HepG2 (cell line): ENCODE results near the gene SPHK1. TPM values are rescaled to one million over a fixed set of nuclear protein-coding genes. Genes with fewer than 3 reads are reported as not detected.
A peak's percentile ranks its signal among the peaks of the same experiment; 100 is the strongest.

ENCODE experiments used
- BCLAF1 ChIP-seq: fragments of 450-650 bp; IDR thresholded peaks from 2 replicates; pipeline ENCODE4 v1.6.1; 2017; ENCODE audit warnings: mild to moderate bottlenecking
- KDM2A ChIP-seq: sonication (generic); formaldehyde crosslinking; IDR thresholded peaks from 2 replicates; pipeline ENCODE4 v1.4.0; 2020; ENCODE audit warnings: low read depth, missing genetic modification reagents, borderline replicate concordance
- MAFG ChIP-seq: sonication (generic); formaldehyde crosslinking; IDR thresholded peaks from 2 replicates; pipeline ENCODE4 v1.5.1; 2020; ENCODE audit warnings: mild to moderate bottlenecking, missing genetic modification reagents
- MED1 ChIP-seq: sonication (generic); formaldehyde crosslinking; IDR thresholded peaks from 2 replicates; pipeline ENCODE4 v1.4.0; 2020; ENCODE audit warnings: missing genetic modification reagents
- RBM22 ChIP-seq: fragments of 200-400 bp; formaldehyde crosslinking; optimal IDR thresholded peaks from 2 replicates; pipeline ENCODE3; 2017; ENCODE audit warnings: mild to moderate bottlenecking, low read length, moderate library complexity
- RNF2 ChIP-seq: fragments of 450-650 bp; conservative IDR thresholded peaks from 2 replicates; pipeline ENCODE4 v1.6.1; 2016; ENCODE audit warnings: low read depth
- SOX6 ChIP-seq, 2 experiments: fragments of 450-650 bp in 1 of 2; sonication (generic) in 1 of 2; formaldehyde crosslinking in 1 of 2; IDR thresholded peaks; 2 replicates each; pipeline versions ENCODE4 v1.4.0 to v1.6.1; 2017 to 2020; ENCODE audit warnings: antibody characterized with exemption in 1 of 2, mild to moderate bottlenecking in 1 of 2, missing genetic modification reagents in 1 of 2
- TBP ChIP-seq: sonication (generic); formaldehyde crosslinking; IDR thresholded peaks from 2 replicates; pipeline ENCODE4 v1.5.0; 2020; ENCODE audit warnings: missing genetic modification reagents
- TBX2 ChIP-seq: sonication (generic); formaldehyde crosslinking; IDR thresholded peaks from 2 replicates; pipeline ENCODE4 v1.5.0; 2020; ENCODE audit warnings: missing genetic modification reagents, mild to moderate bottlenecking, borderline replicate concordance
- ZEB1 ChIP-seq: IDR thresholded peaks from 2 replicates; pipeline ENCODE4 v1.6.1; 2012; ENCODE audit warnings: mild to moderate bottlenecking, low read depth, inconsistent platforms; ENCODE audit not compliant: insufficient replicate concordance
- ZFP90 ChIP-seq: sonication (generic); formaldehyde crosslinking; IDR thresholded peaks from 2 replicates; pipeline ENCODE4 v1.8.0; 2022; ENCODE audit warnings: missing genetic modification reagents, mild to moderate bottlenecking, inconsistent platforms, borderline replicate concordance
- ZNF703 ChIP-seq: sonication (generic); formaldehyde crosslinking; IDR thresholded peaks from 2 replicates; pipeline ENCODE4 v1.5.1; 2020; ENCODE audit warnings: missing genetic modification reagents, mild to moderate bottlenecking, moderate library complexity, borderline replicate concordance
- ZNF724P ChIP-seq: sonication (generic); formaldehyde crosslinking; IDR thresholded peaks from 2 replicates; pipeline ENCODE4 v1.8.0; 2022; ENCODE audit warnings: missing genetic modification reagents, borderline replicate concordance
- ZSCAN5A ChIP-seq: sonication (generic); formaldehyde crosslinking; IDR thresholded peaks from 2 replicates; pipeline ENCODE4 v1.8.0; 2022; ENCODE audit warnings: mild to moderate bottlenecking, missing genetic modification reagents, borderline replicate concordance
- polyA plus RNA-seq, 8 experiments: library from polyadenylated mRNA; depleted of rRNA in 3 of 8; stranded (reverse) in 7 of 8; unstranded in 1 of 8; fragments of >200 nt; fragmentation: Illumina TruSeq in 4 of 8; extraction: Trizol in 4 of 8; gene quantifications; 2 replicates each; pipeline versions ENCODE4 v1.2.1 to v1.2.3, GENCODE V29; 2011 to 2016; ENCODE audit warnings: low read depth in 4 of 8, missing spikeins in 1 of 8, mixed read lengths in 1 of 8; ENCODE audit not compliant: insufficient read depth in 1 of 8
- total RNA-seq, 5 experiments: library from RNA; depleted of rRNA; stranded (reverse); fragments of >200 nt; fragmentation: Illumina TruSeq; extraction: Trizol; gene quantifications; 2 replicates each; pipeline ENCODE4 v1.2.3, GENCODE V29; 2016; ENCODE audit warnings: low read depth in 1 of 5
- TF ChIP-seq, protein P1 (sequence below): IDR thresholded peaks from 2 replicates; pipeline ENCODE4 v1.6.1; 2016; ENCODE audit warnings: control low read depth
- TF ChIP-seq, protein P2 (sequence below): sonication (generic); formaldehyde crosslinking; IDR thresholded peaks from 2 replicates; pipeline ENCODE4 v1.5.1; 2020; ENCODE audit warnings: missing genetic modification reagents, mild to moderate bottlenecking, borderline replicate concordance

The SPHK1 gene
- total and polyA plus RNA-seq, 2 of the 13 experiments (the other 11 are each of a cell fraction or from before 2014, with no cell fraction given): 129 to 160 TPM

- TF ChIP-seq ZFP90 (CRISPR knock-in tag): 0 out of 2 replicates have a peak, but pooled peaks have one; percentile 33
- TF ChIP-seq TBP (CRISPR knock-in tag): 0 out of 2 replicates have a peak, but pooled peaks have one; percentile 70
- peak; percentile 95 for TF ChIP-seq RBM22
- peak; percentile 73; the same call in 1 of the 2 replicates for TF ChIP-seq ZNF724P
- TF ChIP-seq, protein P1, sequence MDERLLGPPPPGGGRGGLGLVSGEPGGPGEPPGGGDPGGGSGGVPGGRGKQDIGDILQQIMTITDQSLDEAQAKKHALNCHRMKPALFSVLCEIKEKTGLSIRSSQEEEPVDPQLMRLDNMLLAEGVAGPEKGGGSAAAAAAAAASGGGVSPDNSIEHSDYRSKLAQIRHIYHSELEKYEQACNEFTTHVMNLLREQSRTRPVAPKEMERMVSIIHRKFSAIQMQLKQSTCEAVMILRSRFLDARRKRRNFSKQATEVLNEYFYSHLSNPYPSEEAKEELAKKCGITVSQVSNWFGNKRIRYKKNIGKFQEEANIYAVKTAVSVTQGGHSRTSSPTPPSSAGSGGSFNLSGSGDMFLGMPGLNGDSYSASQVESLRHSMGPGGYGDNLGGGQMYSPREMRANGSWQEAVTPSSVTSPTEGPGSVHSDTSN (CRISPR knock-in tag): no peak
- TF ChIP-seq MED1 (CRISPR knock-in tag): peak; percentile 83
- peak; percentile 26; the same call in 1 of the 2 replicates for TF ChIP-seq TBX2 (CRISPR knock-in tag)
- TF ChIP-seq, protein P2, sequence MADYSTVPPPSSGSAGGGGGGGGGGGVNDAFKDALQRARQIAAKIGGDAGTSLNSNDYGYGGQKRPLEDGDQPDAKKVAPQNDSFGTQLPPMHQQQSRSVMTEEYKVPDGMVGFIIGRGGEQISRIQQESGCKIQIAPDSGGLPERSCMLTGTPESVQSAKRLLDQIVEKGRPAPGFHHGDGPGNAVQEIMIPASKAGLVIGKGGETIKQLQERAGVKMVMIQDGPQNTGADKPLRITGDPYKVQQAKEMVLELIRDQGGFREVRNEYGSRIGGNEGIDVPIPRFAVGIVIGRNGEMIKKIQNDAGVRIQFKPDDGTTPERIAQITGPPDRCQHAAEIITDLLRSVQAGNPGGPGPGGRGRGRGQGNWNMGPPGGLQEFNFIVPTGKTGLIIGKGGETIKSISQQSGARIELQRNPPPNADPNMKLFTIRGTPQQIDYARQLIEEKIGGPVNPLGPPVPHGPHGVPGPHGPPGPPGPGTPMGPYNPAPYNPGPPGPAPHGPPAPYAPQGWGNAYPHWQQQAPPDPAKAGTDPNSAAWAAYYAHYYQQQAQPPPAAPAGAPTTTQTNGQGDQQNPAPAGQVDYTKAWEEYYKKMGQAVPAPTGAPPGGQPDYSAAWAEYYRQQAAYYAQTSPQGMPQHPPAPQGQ (CRISPR knock-in tag): no peak
- TF ChIP-seq KDM2A (CRISPR knock-in tag): peak; percentile 96
- TF ChIP-seq ZSCAN5A (CRISPR knock-in tag): no peak; the same call in none of the 2 replicates
- no peak; the same call in 1 of the 2 replicates for TF ChIP-seq ZNF703
- TF ChIP-seq SOX6 (IDR thresholded peaks at IDR 0.05): no peak
- no peak; the same call in 1 of the 2 replicates for TF ChIP-seq SOX6 (CRISPR knock-in tag; IDR thresholded peaks at IDR 0.05)
- no peak for TF ChIP-seq ZEB1
- peak; percentile 53; the same call in 1 of the 2 replicates for TF ChIP-seq MAFG
- TF ChIP-seq BCLAF1: no peak
- 0 out of 2 replicates have a peak, but pooled peaks have one; percentile 37 for TF ChIP-seq RNF2
Measured at GRCh38 chr17:76382803-76383545, 1.4 kb upstream of the SPHK1 start (continued).
